Cardiac muscle cell (in vitro differentiated cells and primary cell): ENCODE data around the gene SLC9A9. TPM values are rescaled to one million over a fixed set of nuclear protein-coding genes. Genes with fewer than 3 reads are reported as not detected.
A peak's percentile ranks its signal among the peaks of the same experiment; 100 is the strongest.

ENCODE experiments used
- DNase-seq, 2 donors: peaks; one replicate each; pipeline versions ENCODE4 v3.0.0 to v3.0.0-alpha.2; 2010 to 2017; ENCODE audit warnings: low read depth in 1 of 2, low spot score in 1 of 2
- H3K27ac ChIP-seq: fragments of 200-600 bp; sonication (generic); 2 replicates; pipeline ENCODE4 v1.5.1; 2016
- H3K27me3 ChIP-seq: fragments of 200-600 bp; sonication (generic); 2 replicates; pipeline ENCODE4 v1.6.0; 2016; ENCODE audit warnings: control low read depth
- H3K36me3 ChIP-seq: fragments of 200-600 bp; sonication (generic); 2 replicates; pipeline ENCODE4 v1.5.1; 2016; ENCODE audit warnings: control low read depth
- H3K4me1 ChIP-seq: fragments of 200-600 bp; sonication (generic); 2 replicates; pipeline ENCODE4 v1.8.1; 2017; ENCODE audit warnings: low read depth, mild to moderate bottlenecking, mixed run types
- H3K4me3 ChIP-seq: fragments of 200-600 bp; sonication (generic); 2 replicates; pipeline ENCODE4 v1.5.1; 2016; ENCODE audit warnings: mild to moderate bottlenecking
- H3K9me3 ChIP-seq: fragments of 200-600 bp; sonication (generic); 2 replicates; pipeline ENCODE4 v1.5.1; 2017; ENCODE audit warnings: low read depth, mild to moderate bottlenecking, control low read depth
- CTCF ChIP-seq: IDR thresholded peaks from 2 replicates; pipeline ENCODE4 v1.5.1; 2012; ENCODE audit warnings: low read depth, mild to moderate bottlenecking, low read length
- polyA plus RNA-seq: library from polyadenylated mRNA; unstranded; fragments of >200 nt; fragmentation: Nextera tagmentation; extraction: Ambion mirVana; gene quantifications from 2 replicates; pipeline ENCODE4 v1.2.1, GENCODE V29; 2016
- total RNA-seq: library from RNA; depleted of rRNA; stranded (reverse); fragments of >200 nt; gene quantifications from 2 replicates; pipeline ENCODE4 v1.2.3, GENCODE V29; 2016

The SLC9A9 gene
- total and polyA plus RNA-seq, 2 experiments from 2014 or later, result 0.73 to 1.5 TPM

DNA sequence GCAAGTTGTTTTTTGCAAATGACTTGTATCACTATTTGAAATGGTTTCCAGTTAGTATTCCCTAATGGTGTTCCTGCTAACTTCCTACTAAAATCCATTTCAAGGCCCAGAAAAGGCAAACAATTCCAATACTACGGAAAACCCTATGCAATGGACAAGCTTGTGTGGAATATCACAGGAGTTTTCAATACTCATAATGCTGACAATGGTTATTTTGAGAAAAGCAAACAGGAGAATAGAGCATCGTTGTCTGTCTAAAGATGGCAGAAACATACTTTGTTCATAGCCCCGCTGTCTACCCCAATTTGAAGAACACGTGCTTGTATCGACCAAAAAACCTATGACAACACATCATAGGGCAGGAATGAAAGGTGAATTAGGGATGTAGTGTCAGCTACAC lies 400.8 kb downstream of the SLC9A9 start:
- Histone ChIP-seq H3K27me3 (no peaks in the 10 kb centered on the region), H3K4me1 (no peaks in the 10 kb centered on the region), H3K27ac (no peak overlapping the region), H3K36me3 (no peaks in the 10 kb centered on the region), H3K9me3 (no peaks in the 10 kb centered on the region), H3K4me3 (no peak overlapping the region)
- DNase-seq, result no peak
- no peak for TF ChIP-seq CTCF

DNA sequence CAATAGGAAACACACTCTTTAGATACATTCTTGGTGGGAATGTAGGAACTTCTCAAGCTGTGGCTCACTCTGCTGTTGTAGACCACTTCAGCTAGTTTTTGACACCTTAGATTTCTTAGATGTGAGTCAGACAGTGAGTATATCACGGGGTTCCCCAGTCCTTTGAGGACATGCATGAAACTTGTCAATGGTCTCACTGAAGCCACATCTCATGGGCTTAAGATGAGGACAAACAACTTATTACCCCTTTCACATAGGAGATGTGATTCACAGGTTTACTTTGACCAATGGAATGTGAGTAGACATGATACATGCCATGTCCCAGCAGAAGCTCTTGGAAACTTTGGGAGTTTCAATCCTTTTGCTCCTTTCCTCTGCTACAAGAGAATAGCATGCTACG lies 403.1 kb downstream of the SLC9A9 start:
- Histone ChIP-seq H3K27me3 (no peaks in the 10 kb centered on the region), H3K4me3 (no peak overlapping the region), H3K36me3 (no peaks in the 10 kb centered on the region), H3K4me1 (no peaks in the 10 kb centered on the region), H3K9me3 (no peaks in the 10 kb centered on the region), H3K27ac (no peak overlapping the region)
- no peak for DNase-seq
- TF ChIP-seq CTCF, result no peak

DNA sequence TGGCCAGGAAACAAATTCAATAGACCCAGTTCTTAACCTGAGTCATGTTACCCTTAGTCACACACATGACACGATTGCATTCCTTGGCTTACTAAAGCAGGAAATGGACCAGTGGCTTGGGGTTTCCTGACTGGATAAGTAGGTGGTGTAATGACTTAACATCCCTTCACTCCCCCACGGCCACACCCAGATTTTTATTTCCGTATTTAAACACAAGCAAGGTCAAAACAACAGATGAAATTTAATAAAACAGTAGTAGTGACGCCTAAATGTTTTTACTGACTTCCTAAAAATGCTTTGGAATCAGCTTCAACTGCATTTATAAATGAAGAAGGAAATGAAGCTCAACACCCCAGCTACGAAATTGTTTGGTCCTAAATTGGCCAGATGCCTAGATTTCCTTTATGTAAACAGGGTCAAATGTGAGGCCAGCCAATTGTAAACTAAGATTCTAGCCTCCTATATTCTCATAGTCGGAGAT lies 404.4 kb downstream of the SLC9A9 start:
- Histone ChIP-seq H3K27ac (no peak overlapping the region), H3K9me3 (no peaks in the 10 kb centered on the region), H3K27me3 (no peaks in the 10 kb centered on the region), H3K36me3 (no peaks in the 10 kb centered on the region), H3K4me1 (no peaks in the 10 kb centered on the region), H3K4me3 (no peak overlapping the region)
- TF ChIP-seq CTCF, result no peak
- peak in 1 of 2 donors; percentile 95 for DNase-seq

GRCh38 chr3:143442814-143443447 lies 405.3 kb downstream of the SLC9A9 start:
- DNase-seq, result no peak
- H3K9me3 ChIP-seq, result no peaks in the 10 kb centered on the region
- no peak overlapping the region for H3K27ac ChIP-seq
- no peak for TF ChIP-seq CTCF
- H3K4me1 ChIP-seq, result no peaks in the 10 kb centered on the region
- H3K36me3 ChIP-seq, result no peaks in the 10 kb centered on the region
- H3K27me3 ChIP-seq, result no peaks in the 10 kb centered on the region
- H3K4me3 ChIP-seq, result no peak overlapping the region

DNA sequence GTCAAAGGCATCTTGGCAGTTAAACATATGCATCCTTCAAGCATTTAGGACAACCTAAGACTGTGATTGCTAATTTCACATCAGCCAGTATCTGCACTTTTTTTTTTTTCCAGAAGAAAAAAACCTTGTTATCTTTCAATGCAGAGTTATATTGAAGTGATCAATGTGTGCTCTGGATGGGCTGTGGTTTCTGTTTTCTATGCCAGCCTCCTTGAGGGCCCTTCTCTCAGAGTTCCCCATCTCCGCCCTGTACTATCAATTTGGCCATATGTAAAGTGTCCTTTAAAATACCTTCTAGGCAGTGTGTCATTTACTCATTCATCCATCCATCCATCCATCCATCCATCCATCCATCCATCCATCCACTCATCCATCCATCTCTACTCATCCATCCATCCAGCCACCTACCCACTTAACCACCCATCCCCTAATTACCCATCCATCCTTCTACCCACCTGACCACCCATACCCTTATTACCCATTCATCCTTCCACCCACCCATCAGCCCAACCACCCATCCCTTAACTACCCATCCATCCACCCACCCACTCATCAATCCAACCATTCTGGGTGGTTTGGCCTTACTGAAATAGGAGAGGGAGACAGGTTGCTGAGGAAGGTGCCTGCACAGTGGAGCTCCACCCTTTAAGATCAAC lies 406.6 kb downstream of the SLC9A9 start:
- TF ChIP-seq CTCF, result no peak
- H3K36me3 ChIP-seq, result no peaks in the 10 kb centered on the region
- no peaks in the 10 kb centered on the region for H3K27me3 ChIP-seq
- DNase-seq, result no peak
- no peak overlapping the region for H3K27ac ChIP-seq
- H3K9me3 ChIP-seq, result no peaks in the 10 kb centered on the region
- no peak overlapping the region for H3K4me3 ChIP-seq
- no peaks in the 10 kb centered on the region for H3K4me1 ChIP-seq
